Measurements from ENCODE around the gene CFAP46.
"Not testable (repeated sequence)": the region's sequence is repeated elsewhere in the genome, so short reads cannot be mapped to it uniquely, and the experiment has no call there.

The CFAP46 gene

DNA sequence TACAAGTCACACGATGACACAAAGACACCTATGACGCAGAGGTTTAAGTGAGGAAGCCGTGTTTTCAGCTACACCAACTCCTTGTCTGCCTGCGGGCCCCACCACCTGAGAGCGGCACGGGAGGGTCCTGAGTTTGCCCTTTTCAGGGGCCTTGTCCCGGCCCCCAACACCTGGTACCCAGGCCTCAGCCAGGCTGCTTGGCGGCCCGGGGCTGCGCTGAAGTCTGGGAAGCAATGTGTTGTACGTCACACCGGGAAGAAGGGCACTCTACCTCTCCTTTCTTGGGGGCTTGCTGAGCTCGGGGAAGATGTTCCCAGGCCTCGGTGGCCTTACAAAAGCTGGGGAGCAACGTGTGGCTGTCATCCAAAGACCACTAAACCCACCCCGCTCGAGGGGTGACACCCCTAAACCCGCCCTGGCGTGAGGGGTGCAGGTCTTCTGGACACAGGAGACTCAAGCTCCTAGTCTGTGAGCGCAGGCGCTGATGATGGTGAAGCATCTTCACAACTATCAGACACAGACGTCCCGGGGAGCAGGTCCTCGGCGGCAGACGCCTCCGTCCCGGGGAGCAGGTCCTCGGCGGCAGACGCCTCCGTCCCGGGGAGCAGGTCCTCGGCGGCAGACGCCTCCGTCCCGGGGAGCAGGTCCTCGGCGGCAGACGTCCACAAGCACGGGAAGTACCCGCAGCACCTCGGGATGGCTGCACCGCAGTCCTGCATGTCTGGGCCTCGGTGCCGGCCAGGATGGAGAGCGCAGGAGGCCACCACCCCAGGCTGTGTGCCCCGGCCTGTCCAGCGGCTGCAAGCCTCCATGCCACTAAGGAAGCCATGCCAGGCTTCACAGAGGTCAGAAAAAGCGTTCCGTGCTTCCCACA is 15.4 kb downstream of the CFAP46 start:
- no peak for DNase-seq (ENCODE audit: low read depth in 2 of 2)

DNA sequence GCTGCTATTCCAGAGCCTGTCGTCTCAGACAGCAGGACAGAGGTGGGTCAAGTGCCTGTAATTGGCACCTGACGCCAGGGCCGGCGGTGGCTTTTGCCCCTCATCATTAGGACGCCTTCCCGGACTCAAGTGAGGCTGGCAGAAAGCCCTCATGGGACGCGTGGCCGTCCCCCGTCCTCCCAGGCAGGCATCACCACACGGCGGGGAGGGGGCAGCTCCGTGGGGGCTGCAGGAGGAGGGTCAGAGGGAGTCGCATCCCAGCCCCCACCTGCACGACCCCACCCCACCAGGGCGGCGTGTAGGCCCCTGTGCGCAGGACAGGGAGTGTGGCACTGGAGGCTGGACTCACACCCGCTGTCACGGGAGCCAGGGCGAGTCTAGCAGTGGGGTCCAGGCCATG is 16.3 kb downstream of the CFAP46 start:
- no peak for DNase-seq (ENCODE audit: low read depth in 2 of 2)

DNA sequence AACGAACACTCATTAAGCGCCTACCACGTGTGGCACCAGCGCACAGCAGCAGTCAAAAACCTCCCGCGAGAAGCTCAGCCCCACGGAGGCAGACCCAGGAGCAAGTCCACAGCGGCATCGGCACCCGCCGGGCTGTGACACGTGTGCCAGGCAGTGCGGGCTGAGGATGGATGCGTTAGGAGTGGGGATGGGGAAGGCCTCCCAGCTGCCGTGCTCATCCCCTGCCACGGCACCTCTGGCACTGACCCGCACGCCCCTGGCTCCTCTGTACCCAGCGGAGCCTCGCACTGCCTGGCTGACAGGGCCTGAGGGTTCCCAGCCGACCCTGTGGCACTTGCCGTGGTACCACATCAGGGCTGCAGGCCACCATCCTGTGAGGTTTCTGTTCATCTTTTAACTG is 16.8 kb downstream of the CFAP46 start:
- no peak for DNase-seq (ENCODE audit: low read depth in 2 of 2)

DNA sequence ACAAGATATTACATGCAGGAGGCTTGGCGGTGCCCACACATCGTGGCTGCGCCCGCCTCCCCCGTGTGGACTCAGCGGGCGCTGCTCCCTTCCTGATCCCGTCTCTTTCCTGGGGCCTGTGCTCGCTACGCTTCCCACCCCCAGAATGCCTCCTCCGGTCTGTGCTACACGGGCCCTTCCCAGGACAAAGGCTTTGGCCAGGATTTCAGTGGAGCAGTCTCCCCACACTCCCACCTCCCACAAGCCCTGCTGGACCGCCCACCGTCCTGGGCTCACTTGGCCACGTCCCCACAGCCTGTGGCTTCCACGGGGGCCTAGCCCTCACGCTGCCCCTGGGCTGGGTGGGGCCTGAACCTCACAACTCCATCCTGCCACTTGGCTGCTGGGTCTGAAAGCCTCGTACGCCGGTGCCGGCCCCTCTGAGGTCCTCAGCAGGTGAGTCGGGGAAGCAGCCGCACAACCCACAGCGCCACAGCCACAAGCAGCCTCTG is 17.3 kb downstream of the CFAP46 start:
- DNase-seq (ENCODE audit: low read depth in 2 of 2) = no peak

DNA sequence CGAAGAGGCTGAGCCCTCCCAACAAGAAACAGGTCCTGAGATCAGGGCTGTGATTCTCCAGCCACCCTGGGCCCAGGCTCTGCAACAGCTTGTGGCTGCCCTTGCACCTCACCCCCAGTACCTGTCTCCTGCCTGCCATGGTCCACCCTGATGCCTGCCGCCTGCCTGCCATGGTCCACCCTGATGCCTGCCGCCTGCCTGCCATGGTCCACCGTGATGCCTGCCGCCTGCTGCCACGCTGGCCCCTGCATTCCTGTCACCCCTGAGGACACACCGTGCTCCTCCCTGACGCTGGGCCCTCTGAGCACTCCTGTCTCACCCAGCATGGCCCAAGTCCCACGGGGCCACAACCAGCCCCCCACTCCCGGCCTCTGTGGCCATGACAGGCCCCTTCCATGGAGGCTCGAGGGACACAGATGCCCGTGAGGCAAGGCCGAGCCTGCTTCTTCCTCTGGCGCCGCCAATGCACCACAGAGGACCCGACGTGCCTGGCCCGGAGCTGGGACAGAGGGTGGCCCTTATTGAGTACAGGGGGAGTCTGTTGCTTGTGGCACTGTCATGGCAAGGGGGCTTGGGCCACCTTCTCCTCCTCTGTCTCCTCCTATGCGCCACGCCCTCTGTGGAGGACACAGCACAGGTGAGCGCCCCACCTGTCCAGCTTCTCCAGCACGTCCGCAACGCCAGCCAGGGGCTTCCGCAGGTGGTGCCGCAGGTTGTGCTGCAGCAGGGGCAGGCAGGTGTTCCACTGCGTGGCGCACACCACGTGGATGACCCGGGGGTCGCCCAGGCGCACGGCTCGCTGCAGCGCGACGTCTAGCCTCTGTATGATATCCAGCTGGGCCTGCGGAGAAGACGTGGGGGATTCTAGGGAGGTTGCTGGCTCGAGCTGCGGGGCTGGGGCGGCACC is 18.1 kb downstream of the CFAP46 start:
- no peak for DNase-seq (ENCODE audit: low read depth in 2 of 2)

DNA sequence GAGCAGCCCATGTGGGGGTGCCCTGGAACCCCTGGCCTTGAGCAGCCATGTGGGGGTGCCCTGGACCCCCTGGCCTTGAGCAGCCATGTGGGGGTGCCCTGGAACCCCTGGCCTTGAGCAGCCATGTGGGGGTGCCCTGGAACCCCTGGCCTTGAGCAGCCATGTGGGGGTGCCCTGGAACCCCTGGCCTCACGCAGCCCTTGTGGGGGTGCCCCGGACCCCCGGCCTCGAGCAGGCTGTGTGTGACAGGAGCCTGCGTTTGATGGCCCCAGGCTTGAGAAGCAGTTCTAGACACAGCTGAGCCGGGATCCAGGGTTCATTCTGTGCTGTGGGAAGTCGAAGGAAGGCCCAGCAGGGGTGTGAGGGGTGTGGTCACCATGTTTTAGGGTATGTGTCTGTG is 19.0 kb downstream of the CFAP46 start:
- DNase-seq (ENCODE audit: low read depth in 2 of 2) = not testable (repeated sequence)

DNA sequence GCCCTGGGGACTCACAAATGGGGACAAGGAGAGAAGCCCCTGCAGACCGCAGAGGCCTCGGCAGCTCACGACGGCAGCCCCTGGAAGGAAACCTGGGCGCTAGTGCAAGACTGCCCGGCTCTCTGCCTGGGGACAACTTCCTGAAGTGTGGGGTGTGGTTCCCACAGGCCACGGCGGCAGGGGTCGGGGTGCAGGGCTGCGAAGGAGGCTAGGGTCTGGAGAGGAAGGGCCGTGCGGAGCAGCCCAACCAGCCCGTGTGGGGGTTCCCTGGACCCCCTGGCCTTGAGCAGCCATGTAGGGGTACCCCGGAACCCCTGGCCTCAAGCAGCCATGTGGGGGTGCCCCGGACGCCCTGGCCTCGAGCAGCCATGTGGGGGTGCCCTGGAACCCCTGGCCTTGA is 19.5 kb downstream of the CFAP46 start:
- no peak for DNase-seq (ENCODE audit: low read depth in 2 of 2)

- no peak for DNase-seq (ENCODE audit: low read depth in 2 of 2)
These were observed 20.3 kb downstream of the CFAP46 start for GRCh38 chr10:132921818-132922807.

DNA sequence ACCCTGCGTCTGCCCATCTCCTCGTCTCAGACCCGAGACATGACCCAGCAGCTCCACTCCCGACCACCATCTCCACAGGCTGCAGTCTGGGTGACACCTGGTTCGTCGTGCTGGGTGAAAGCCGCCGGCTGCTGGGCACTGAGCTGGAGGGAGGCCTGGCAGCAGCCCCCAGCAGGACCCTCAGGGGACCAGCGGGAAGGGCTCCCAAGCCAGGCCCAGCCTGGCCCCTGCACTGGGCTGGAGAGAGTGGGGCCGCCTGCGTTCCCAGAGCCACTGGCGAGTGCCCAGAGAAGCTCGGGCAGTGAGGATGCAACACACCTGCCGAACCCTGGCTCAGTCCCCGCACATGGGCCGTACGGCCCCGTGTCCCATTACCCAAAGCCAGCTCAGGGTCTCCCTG is 21.3 kb downstream of the CFAP46 start:
- no peak for DNase-seq (ENCODE audit: low read depth in 2 of 2)

DNA sequence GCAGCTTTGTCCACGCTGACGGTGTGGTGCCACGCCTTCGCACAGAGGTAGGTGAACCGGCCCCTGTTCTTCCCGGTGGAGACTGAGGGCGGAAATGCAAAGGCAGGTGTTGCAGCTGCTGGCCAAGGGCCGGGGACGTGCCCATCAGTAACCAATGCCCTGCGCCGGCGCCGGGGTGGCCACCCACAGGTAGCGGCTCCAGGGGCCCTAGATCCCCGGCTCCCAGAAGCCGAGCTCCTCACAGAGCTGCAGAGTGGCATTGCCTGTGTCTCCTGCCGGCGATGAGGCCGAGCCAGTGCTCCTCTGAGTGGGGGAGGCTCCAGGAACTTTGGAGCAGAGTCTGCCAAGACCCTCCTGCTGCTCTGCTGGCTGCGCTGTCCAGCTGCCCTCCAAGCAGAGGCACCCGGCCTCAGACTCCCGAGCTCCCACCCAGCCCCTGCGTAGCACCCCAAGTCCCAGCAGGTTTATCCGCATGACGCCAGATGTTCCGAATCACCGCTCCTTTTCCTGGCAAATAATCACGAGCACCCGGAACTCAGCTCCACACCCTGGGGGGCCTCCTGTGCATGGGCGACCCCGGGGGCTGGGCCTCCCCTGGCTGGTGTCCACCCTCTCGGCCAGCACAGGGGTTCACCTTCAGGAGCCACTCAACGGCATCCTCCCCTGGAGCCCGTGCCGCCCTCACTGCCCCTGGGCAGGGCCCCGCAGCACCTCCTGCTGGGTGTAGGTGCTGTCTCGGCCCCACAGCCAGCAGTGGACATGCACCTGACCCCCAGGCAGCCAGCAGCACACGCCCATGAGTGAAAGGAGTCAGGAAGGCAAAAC is 22.1 kb downstream of the CFAP46 start:
- no peak for DNase-seq (ENCODE audit: low read depth in 2 of 2)

GRCh38 chr10:132919374-132920100 is 22.8 kb downstream of the CFAP46 start:
- DNase-seq (ENCODE audit: low read depth in 2 of 2) = no peak

GRCh38 chr10:132918617-132919373 is 23.6 kb downstream of the CFAP46 start:
- DNase-seq (ENCODE audit: low read depth in 2 of 2) = no peak

- DNase-seq (ENCODE audit: low read depth in 2 of 2) = no peak
These were observed 24.1 kb downstream of the CFAP46 start for GRCh38 chr10:132918264-132918616.

- no peak for DNase-seq (ENCODE audit: low read depth in 2 of 2)
These were observed 25.3 kb downstream of the CFAP46 start for GRCh38 chr10:132916956-132917666.

GRCh38 chr10:132916421-132916841 is 25.9 kb downstream of the CFAP46 start:
- no peak for DNase-seq (ENCODE audit: low read depth in 2 of 2)

DNA sequence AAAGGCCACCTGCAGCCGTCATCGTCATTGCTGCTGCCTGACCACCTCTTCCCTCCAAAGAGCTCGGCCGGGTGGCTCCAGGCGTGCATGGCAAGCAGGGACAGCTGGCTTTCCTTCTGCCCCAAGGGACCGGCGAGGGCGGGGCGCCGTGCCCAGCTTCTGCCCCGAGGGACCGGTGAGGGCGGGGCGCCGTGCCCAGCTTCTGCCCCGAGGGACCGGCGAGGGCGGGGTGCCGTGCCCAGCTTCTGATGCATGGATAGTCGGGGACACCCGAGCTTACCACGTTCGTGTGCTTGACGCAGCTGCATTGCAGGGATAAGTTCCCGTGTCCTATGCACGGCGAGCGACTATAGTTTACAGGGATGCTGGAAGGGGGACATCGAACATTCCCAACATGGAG is 27.0 kb downstream of the CFAP46 start:
- DNase-seq (ENCODE audit: low read depth in 2 of 2) = no peak

DNA sequence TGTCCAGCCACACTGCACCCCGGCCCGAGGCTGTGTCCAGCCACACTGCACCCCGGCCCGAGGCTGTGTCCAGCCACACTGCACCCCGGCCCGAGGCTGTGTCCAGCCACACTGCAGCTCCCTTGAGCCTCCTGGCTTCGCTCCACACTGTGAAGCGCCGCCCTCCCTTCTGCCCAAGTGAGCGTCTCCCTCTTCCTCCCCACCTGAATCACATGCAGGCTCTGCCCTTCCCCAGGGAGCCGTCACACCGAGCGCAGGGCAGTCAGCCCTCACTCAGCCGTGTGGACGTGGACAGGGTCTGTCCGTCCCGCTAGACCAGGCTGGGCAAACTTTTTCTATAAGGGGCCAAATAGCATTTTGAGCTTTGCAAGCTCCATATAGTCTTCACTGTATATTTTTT is 27.6 kb downstream of the CFAP46 start:
- no peak for DNase-seq (ENCODE audit: low read depth in 2 of 2)

DNA sequence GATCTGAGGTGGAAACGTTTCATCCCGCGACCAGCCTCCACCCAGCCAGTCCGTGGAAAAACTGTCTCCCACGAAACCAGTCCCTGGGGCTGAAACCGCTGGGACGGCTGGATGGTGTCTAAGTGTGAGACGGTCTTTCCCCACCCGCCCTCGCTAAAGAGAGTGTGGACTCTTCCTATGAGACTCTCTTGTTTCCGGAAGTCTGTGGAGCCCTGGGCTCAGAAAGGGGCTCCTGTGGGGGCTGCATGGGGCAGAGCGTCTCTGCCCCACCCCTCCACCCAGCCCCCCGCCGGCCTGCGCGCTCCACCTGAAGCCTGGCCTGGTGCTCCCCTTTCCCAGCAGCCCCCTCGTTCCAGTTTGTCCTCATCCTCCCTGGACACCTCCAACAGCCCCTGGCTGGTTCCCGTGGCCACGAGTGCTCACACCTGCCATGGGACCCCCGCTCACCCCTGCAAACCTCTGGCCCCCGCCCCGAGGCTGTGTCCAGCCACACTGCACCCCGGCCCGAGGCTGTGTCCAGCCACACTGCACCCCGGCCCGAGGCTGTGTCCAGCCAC is 28.7 kb downstream of the CFAP46 start:
- no peak for DNase-seq (ENCODE audit: low read depth in 2 of 2)

All from stimulated activated CD4-positive, alpha-beta T cell treated with anti-CD3 and anti-CD28 coated beads, Interleukin-4, amount 100 ng/mL, for 48 hours (primary cell).